Subcutaneous adipose tissue (tissue), 4 donors: Measurements from ENCODE around the gene ARF1. TPM values are rescaled to one million over a fixed set of nuclear protein-coding genes. Genes with fewer than 3 reads are reported as not detected.

Experiments
- CTCF ChIP-seq: fragments of 450-650 bp; IDR thresholded peaks from one replicate; pipeline ENCODE4 v1.5.1; 2016; ENCODE audit warnings: low read depth, mild to moderate bottlenecking, control low read depth, antibody characterized with exemption, moderate library complexity
- total RNA-seq, 4 donors: library from RNA; depleted of rRNA; stranded (reverse); fragments of >200 nt; gene quantifications; one replicate each; pipeline ENCODE4 v1.1.0, GENCODE V29; 2016

Gene ARF1
- total RNA-seq, 4 donors from 2014 or later = 227 to 245 (median 236) TPM

- TF ChIP-seq CTCF = no peak
These were observed 8.6 kb downstream of the ARF1 start for GRCh38 chr1:228091084-228091483.

GRCh38 chr1:228092342-228093049 is 10.0 kb downstream of the ARF1 start:
- no peak for TF ChIP-seq CTCF

- no peak for TF ChIP-seq CTCF
These were observed 10.8 kb downstream of the ARF1 start for GRCh38 chr1:228093050-228093906.

GRCh38 chr1:228094432-228095016 is 12.0 kb downstream of the ARF1 start:
- no peak for TF ChIP-seq CTCF

GRCh38 chr1:228095161-228095560 is 12.7 kb downstream of the ARF1 start:
- no peak for TF ChIP-seq CTCF

- no peak for TF ChIP-seq CTCF
These were observed 13.4 kb downstream of the ARF1 start for GRCh38 chr1:228095938-228096337.
